ENCODE results near the gene C6orf89.
A peak's percentile ranks its signal among the peaks of the same experiment; 100 is the strongest.

Gene C6orf89

GRCh38 chr6:36956446-36956820 is 70.7 kb downstream of the C6orf89 start:
- no peak overlapping the region for H3K4me3 ChIP-seq (replicated peaks; ENCODE audit: low read depth, low read length)
- TF ChIP-seq CTCF (IDR thresholded peaks at IDR 0.05; ENCODE audit: low read length, missing control alignments): no peak
- no peak for DNase-seq (ENCODE audit: low read depth)

- no peak overlapping the region for H3K4me3 ChIP-seq (replicated peaks; ENCODE audit: low read depth, low read length)
- DNase-seq (ENCODE audit: low read depth): no peak
- TF ChIP-seq CTCF (IDR thresholded peaks at IDR 0.05; ENCODE audit: low read length, missing control alignments): no peak
These were observed 72.1 kb downstream of the C6orf89 start for GRCh38 chr6:36957773-36958271.

- no peak overlapping the region for H3K4me3 ChIP-seq (replicated peaks; ENCODE audit: low read depth, low read length)
- no peak for TF ChIP-seq CTCF (IDR thresholded peaks at IDR 0.05; ENCODE audit: low read length, missing control alignments)
- DNase-seq (ENCODE audit: low read depth): no peak
These were observed 73.2 kb downstream of the C6orf89 start for GRCh38 chr6:36958775-36959554.

GRCh38 chr6:36959555-36960250 is 74.0 kb downstream of the C6orf89 start:
- H3K4me3 ChIP-seq (replicated peaks; ENCODE audit: low read depth, low read length): no peak overlapping the region
- no peak for TF ChIP-seq CTCF (IDR thresholded peaks at IDR 0.05; ENCODE audit: low read length, missing control alignments)
- DNase-seq (ENCODE audit: low read depth): no peak

- no peak for TF ChIP-seq CTCF (IDR thresholded peaks at IDR 0.05; ENCODE audit: low read length, missing control alignments)
- no peak for DNase-seq (ENCODE audit: low read depth)
These were observed 76.0 kb downstream of the C6orf89 start for GRCh38 chr6:36961441-36962435.

GRCh38 chr6:36962874-36963273 is 77.1 kb downstream of the C6orf89 start:
- TF ChIP-seq CTCF (IDR thresholded peaks at IDR 0.05; ENCODE audit: low read length, missing control alignments): no peak
- H3K4me3 ChIP-seq (replicated peaks; ENCODE audit: low read depth, low read length): no peak overlapping the region
- DNase-seq (ENCODE audit: low read depth): peak; percentile 68

More at GRCh38 chr6:36961441-36962435, 76.0 kb downstream of the C6orf89 start:
- H3K4me3 ChIP-seq (replicated peaks; ENCODE audit: low read depth, low read length): no peak overlapping the region
